OCI-LY3 (cell line): Measurements from ENCODE around the gene EIF3C.
"Not testable (repeated sequence)": the region's sequence is repeated elsewhere in the genome, so short reads cannot be mapped to it uniquely, and the experiment has no call there.

Experiments used
- EZH2phosphoT487 ChIP-seq: fragments of 200-600 bp; shearing (Covaris generic); IDR thresholded peaks from 2 replicates; pipeline ENCODE4 v1.6.1; 2018; ENCODE audit warnings: antibody characterized with exemption, mixed run types, low read depth
- TF ChIP-seq, protein P1 (sequence below): fragments of 200-600, 300-600 bp; sonication (generic); IDR thresholded peaks from 2 replicates; pipeline ENCODE4 v1.5.1; 2014; ENCODE audit warnings: antibody characterized with exemption, low read length, low read depth

DNA sequence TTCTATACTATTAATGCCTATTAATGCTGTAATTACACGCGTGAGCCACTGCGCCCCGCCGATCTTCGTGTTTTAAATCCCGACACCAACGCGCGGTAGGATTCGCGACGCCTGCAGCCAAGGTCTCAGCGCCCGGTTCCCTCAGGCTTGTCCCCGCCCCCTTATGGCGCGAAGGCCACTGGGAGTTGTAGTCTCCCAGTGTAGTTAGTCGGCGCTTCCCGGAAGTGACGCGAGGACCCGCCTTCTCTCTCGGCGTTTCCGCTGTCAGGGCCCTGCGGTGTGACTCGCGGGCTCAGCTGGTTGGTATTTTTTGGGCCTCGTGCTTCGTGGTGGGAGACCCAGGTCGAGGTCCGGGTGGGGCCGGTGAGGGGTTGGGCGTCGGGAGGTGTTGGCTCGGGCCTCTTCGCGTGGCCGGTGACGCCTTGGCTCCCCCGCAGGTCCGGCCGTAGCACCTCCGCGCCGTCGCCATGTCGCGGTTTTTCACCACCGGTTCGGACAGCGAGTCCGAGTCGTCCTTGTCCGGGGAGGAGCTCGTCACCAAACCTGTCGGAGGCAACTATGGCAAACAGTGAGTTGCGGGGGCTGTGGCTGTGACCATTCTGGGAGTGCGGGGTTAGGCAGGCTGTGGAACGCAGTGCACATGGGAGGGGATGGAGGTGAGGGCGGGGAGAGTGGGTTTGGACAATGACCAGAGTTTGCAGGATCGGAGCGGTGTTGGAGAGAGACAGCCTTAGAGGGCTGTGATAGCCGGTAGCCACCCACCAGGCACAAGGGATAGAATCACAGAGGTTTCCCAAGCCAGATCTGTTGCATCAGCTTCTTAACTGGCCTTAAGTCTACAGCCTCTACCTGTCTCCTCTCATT is at the start of gene EIF3C:
- not testable (repeated sequence) for TF ChIP-seq EZH2phosphoT487
- TF ChIP-seq, protein P1, sequence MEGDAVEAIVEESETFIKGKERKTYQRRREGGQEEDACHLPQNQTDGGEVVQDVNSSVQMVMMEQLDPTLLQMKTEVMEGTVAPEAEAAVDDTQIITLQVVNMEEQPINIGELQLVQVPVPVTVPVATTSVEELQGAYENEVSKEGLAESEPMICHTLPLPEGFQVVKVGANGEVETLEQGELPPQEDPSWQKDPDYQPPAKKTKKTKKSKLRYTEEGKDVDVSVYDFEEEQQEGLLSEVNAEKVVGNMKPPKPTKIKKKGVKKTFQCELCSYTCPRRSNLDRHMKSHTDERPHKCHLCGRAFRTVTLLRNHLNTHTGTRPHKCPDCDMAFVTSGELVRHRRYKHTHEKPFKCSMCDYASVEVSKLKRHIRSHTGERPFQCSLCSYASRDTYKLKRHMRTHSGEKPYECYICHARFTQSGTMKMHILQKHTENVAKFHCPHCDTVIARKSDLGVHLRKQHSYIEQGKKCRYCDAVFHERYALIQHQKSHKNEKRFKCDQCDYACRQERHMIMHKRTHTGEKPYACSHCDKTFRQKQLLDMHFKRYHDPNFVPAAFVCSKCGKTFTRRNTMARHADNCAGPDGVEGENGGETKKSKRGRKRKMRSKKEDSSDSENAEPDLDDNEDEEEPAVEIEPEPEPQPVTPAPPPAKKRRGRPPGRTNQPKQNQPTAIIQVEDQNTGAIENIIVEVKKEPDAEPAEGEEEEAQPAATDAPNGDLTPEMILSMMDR: not testable (repeated sequence)
